K562 (cell line): ENCODE data around the gene KCTD17. TPM values are rescaled to one million over a fixed set of nuclear protein-coding genes. Genes with fewer than 3 reads are reported as not detected.

ENCODE experiments used
- BCOR ChIP-seq: fragments of 450-650 bp; IDR thresholded peaks from 2 replicates; pipeline ENCODE4 v1.6.1; 2016
- CEBPG ChIP-seq, 3 experiments: fragments of 200-800 bp in 1 of 3; sonication (Bioruptor generic) in 1 of 3; sonication (generic) in 1 of 3; formaldehyde crosslinking in 1 of 3; IDR thresholded peaks in 2 of 3; conservative IDR thresholded peaks in 1 of 3; 2 replicates each; pipeline versions ENCODE4 v1.6.1 to v1.8.0; 2016 to 2022; ENCODE audit warnings: missing compliant biosample characterization in 2 of 3, missing genetic modification characterization in 2 of 3, mild to moderate bottlenecking in 1 of 3, missing genetic modification reagents in 1 of 3
- CHD4 ChIP-seq: fragments of 200-600 bp; sonication (generic); IDR thresholded peaks from 3 replicates; pipeline ENCODE4 v1.6.1; 2012; ENCODE audit warnings: low read depth, mild to moderate bottlenecking, mixed read lengths, low read length, inconsistent platforms; ENCODE audit not compliant: insufficient read depth, insufficient replicate concordance, poor library complexity, severe bottlenecking
- ESRRA ChIP-seq: fragments of 450-650 bp; IDR thresholded peaks from 2 replicates; pipeline ENCODE4 v1.6.1; 2014; ENCODE audit warnings: low read depth, mild to moderate bottlenecking, moderate library complexity, borderline replicate concordance
- NFIC ChIP-seq: fragments of 450-650 bp; IDR thresholded peaks from 2 replicates; pipeline ENCODE4 v1.6.1; 2017; ENCODE audit warnings: mild to moderate bottlenecking, inconsistent platforms
- PATZ1 ChIP-seq: fragments of 250-450 bp; sonication (Bioruptor Pico); IDR thresholded peaks from 2 replicates; pipeline ENCODE4 v1.5.0; 2020; ENCODE audit warnings: mild to moderate bottlenecking, borderline replicate concordance
- TFAP4 ChIP-seq: sonication (generic); formaldehyde crosslinking; IDR thresholded peaks from 2 replicates; pipeline ENCODE4 v1.8.0; 2022; ENCODE audit warnings: missing genetic modification reagents, mild to moderate bottlenecking, moderate library complexity, borderline replicate concordance
- ZBTB7A ChIP-seq: IDR thresholded peaks from 2 replicates; pipeline ENCODE4 v1.6.1; 2011; ENCODE audit warnings: low read depth, mild to moderate bottlenecking, low read length, moderate library complexity, borderline replicate concordance; ENCODE audit not compliant: control insufficient read depth
- ZNF24 ChIP-seq: fragments of 450-650 bp; IDR thresholded peaks from 2 replicates; pipeline ENCODE4 v1.6.1; 2016
- ZNF75A ChIP-seq: fragments of 450-650 bp; formaldehyde crosslinking; IDR thresholded peaks from 2 replicates; pipeline ENCODE4 v1.4.0; 2020; ENCODE audit warnings: mild to moderate bottlenecking
- polyA plus RNA-seq, 8 experiments: library from polyadenylated mRNA; depleted of rRNA in 4 of 8; stranded (reverse) in 5 of 8; unstranded in 3 of 8; fragments of >200 nt; fragmentation: Nextera tagmentation in 2 of 8; fragmentation: Illumina TruSeq in 1 of 8; extraction: Ambion mirVana in 2 of 8; extraction: Trizol in 1 of 8; gene quantifications; 2 replicates each; pipeline versions ENCODE4 v1.2.1 to v1.2.3, GENCODE V29; 2011 to 2014; ENCODE audit warnings: inconsistent platforms in 1 of 8, missing spikeins in 1 of 8
- total RNA-seq, 7 experiments: library from RNA; depleted of rRNA in 6 of 7; stranded (reverse); fragments of >200 nt in 6 of 7; fragmentation: Illumina TruSeq in 2 of 7; extraction: Trizol in 2 of 7; gene quantifications; 2 replicates each; pipeline versions ENCODE4 v1.2.1 to v1.2.3, GENCODE V29; 2011 to 2021; ENCODE audit warnings: low replicate concordance in 1 of 7

The KCTD17 gene
- total and polyA plus RNA-seq, 9 of the 15 experiments (the other 6 are each of a cell fraction or from before 2014, with no cell fraction given): 0.22 to 0.90 (median 0.49) TPM; not detected in 2

DNA sequence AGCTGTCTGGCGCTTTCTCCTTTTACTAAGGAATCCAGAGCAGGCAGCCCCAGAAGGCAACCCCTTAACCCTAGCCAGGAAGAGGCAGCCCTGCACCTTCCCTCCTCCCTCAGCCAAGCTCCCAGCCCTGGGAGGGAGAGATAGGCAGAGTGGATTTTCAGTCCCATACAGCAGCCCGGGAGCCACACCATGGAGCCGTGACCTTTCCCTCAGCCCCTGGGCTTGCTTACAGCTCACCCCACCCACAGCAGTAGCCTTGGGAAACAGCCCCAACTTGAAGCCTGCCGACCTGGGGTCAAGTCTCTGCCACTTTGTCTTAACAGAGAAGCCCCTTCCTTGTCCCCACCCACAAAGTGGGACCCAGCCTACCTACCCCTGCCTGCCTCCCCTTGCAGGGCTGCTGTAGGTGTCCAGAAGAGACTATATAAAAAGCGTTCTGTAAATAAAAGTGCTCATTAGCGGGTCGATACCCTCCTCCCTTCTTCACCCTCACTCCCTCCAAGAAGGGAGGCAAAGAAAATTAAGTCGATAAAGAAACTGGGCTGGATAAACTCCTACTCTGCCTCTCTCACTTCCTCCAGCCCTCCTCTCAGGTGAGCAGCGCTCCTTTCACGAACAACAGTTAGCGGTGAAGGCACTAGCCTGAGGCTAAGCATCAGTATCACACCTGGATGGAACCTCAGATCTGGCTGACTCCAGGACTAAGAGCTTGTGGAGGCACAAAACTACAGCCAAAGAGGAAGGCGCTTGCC lies 36.5 kb upstream of the KCTD17 start (continued):
- TF ChIP-seq PATZ1 (CRISPR knock-in tag) (no peak), NFIC (no peak), BCOR (no peak), ZNF75A (CRISPR knock-in tag) (no peak), ZBTB7A (peak; percentile 44; the same call in 1 of the 2 replicates), CHD4 (no peak), ESRRA (no peak), TFAP4 (CRISPR knock-in tag) (no peak), ZNF24 (no peak), CEBPG (CRISPR knock-in tag; IDR thresholded peaks at IDR 0.05) (no peak), CEBPG (tag; conservative IDR thresholded peaks at IDR 0.05 in 1 of 2, IDR thresholded peaks at IDR 0.05 in 1 of 2) (no peak)
- TF ChIP-seq, all 486 proteins: peak for 2
